Pulmonary artery endothelial cell (primary cell): ENCODE data around the gene SLC6A6. TPM values are rescaled to one million over a fixed set of nuclear protein-coding genes. Genes with fewer than 3 reads are reported as not detected.
A peak's percentile ranks its signal among the peaks of the same experiment; 100 is the strongest.

Experiments used
- DNase-seq: peaks from one replicate; pipeline ENCODE4 v3.0.0-alpha.2; 2011; ENCODE audit warnings: low read depth, low spot score
- total RNA-seq: library from RNA; depleted of rRNA; stranded (reverse); fragments of >200 nt; gene quantifications from 2 replicates; pipeline ENCODE4 v1.2.3, GENCODE V29; 2014

Gene SLC6A6
- 22.3 and 28.8 TPM in 2 replicates for total RNA-seq

DNA sequence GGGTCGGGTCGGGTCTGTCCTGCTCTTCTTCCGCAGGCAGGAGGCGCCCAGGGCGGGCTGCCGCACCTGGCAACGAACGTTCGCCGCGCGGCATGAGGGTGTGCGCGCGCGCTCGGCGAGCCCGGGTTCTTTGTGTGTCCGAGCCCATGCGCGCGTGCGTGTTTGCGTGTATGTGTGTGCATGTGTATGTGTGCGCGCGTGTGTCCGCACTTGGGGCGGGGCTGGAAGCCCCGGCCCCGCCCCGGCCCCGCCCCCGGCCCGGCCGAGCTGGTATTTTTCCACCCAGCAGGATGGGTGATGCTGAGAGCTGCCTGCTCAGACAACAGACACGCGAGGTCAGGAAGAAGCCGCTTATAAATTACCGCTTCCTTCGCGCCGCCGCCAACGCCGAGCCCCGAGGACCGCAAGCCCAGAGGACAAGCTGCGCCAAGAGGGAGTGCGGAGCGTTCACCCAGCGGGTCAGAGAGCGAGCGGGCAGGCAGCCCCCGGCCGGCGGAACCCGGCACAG is at the start of gene SLC6A6:
TSS of gene SLC6A6 (plus strand) at position 303 of the 508 bp plus-strand sequence. CDS start 41,029 bp downstream, outside the sequence.
- peak; percentile 83 for DNase-seq

DNA sequence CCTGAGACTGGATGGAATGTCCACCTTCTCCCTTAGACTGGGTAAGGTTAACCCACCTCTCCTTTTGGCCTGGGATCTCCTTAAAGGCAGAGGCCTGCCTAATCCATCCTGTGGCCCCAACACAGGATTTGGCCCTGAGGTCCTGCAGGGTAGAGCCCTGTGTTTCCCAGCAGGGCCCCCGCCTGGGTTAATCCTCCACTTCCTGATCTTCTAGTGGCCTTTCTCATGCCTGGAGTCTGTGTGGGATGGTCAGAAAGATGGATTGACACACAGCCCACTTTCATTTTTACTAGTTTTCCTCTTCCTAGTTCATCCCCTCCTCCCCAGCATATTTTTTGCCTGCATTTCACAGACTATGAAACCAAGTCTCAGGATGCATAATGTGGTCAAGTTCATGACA is 48.9 kb upstream of the SLC6A6 start:
- DNase-seq, result no peak

DNA sequence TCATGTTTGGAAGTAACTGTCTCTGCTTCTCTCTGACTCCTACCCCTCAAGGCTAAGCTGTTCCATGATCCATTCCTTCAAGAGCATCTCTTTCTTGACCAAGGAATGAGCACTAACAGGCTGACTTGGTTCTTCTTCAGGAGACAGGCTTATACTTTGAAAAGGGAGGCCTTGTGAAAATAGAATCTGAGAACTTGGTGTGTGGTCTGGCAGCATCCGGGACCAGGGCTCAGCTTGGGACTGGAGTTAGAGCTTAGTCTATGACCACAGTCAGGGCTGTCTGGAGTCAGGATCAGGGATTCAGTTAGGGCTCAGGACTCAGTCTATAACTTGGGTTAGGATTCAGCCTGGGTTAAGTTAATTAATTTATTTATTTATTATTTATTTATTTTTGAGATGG is 44.9 kb upstream of the SLC6A6 start:
- DNase-seq, result no peak

DNA sequence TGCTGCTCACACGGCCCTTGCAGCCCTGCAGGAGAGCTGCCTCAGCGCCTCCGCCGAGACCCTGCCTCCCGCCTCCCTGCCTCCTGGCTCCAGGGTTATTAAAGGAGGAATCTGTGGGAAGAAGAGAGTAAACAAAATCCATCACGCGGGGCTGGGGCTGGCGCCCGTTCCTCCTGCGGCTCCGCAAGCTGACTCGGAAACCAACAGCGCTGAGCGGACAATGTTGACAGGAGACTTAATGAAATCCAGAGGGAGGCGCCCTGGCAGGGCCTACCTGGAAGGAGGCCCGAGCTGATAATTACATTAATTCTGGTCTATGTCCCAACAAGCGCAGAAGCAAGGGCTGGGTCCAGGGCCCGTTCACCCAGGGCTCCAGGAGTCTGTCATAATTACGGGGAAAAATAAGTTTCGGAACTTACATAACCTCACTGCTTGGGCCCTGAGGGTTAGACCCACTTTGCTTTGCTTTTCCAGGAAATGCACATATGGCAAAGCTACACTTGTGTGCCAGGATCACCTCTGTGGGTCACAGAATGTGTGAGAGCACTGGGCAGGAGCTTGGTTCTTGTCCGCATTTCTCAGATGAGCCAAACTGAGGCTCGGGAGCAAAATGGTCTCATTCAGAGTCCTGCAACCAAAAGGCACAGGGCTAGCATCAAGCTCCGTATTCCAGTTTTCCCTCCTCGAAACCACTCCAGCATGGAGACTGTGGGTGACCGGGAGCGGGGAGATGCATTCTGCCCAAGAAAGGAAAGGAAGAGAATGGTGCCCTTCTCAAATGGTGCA is 43.8 kb upstream of the SLC6A6 start:
- DNase-seq, result no peak

DNA sequence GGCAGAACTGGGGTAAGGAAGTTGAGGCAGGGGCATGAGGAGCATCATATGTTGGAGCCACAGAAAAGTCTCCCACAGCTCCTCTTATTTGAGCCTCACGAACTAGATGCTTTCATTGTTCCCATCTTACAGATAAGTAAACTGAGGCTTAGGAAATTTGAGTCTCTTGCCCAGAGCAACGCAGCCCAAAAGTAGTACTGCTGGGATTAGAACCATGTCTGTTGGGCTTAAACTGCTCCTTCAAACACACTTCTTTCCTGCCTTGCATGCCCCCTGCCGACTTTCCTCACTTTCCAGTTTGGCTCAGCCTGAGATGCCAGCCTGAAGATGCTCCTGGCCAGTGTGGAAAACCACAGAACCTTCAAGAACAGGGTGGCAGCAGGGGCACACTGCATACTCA is 43.1 kb upstream of the SLC6A6 start:
- no peak for DNase-seq

DNA sequence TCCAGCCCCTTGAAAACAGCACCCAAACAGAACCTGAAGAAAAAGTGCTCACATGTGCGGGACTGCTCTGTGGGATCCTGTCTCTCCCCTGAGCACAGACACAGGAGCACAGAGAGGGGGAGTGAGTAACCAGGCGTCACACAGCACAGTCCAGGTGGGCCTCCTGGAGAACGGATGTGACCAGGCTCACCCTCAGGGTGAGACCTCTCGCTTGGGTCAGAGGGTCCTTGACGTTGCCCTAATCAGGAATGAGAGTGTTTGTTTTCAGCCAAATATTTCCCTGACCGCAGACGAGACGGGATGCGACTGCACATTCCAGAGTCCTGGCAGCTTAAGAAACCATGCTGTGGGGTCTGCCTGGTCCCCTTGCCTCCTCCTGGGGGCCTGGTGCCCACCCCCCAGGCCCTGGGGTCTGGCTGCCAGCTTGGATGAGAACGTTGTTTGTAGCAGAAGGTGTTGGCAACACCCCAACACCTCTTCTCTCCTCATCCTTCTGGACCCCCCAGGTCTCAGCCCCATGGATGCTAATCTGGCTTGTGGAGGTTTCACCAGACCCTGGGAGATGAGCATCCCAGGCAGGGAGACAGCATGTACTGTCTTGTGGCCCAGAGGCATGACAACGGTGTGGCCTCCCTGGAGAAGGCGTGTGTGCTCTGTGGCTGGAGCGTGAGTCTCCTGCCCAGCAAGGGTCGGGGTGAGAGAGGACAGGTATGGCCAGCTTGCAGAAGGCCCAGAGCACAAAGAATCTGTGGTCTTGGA is 42.1 kb upstream of the SLC6A6 start:
- no peak for DNase-seq

DNA sequence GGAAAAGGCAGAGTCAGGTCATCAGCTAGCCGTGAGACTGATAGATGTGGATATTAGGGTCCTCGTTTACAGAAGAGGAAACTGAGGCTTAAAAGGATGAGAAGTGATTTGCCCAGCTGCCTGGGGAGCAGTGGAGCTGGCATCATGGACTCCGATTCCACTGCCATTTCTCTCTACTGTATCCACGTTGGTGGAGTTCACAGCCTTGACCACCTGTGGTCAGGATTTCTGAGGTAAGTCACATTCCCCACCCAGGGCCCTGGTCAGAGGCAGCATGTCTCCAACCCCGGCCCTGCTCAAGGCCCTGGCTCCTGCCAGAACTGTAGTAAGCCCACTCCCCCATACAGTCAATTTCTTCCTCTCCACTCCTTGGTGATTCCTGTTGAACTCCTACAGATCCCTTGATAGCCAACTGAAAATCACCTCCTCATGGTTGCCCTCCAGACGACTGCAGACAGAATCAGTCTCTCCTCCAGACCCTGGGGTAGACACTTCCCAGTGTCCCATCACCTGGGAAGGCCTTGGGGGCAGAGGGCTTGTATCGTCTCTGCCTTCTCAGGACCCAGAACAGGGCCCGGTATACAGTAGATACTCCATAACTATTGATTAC is 41.2 kb upstream of the SLC6A6 start:
- DNase-seq, result no peak

DNA sequence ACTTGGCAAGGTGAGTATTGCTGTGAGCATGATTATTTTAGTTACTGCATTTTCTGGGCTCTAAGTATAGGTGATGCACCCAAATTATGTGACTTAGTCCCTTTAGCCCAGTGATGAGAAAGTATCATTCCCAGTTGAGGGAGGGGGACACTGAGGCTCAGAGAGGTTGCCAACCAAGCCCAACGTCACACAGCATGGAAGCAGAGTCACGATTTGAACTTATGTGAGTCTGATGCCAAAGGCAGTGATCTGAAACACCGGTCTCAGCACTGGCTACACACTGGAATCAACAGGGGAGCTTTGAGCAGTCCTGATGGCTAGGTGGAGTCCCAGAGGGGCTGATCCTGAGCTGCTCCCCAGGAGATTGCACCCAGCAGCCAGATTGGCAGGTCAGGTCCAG is 39.5 kb upstream of the SLC6A6 start:
- no peak for DNase-seq

DNA sequence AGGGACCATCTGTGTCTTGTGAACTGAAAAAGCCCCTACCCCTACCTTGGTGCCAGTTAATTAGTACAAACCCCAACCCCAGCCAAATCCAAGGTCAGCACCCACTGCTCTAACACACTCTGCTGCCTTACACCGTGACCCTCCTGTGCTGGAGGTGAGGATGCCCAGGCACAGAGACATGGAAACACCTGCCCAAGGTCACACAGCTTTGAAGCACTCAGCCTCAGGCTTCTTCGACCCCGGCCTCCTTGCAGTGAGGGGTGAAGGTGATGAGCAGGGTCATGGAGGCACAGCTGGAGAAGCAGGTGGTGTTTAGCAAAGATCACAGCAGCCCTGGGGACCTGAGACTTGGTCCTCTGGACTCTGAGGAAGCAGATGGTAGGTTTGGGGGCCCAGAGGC is 39.0 kb upstream of the SLC6A6 start:
- no peak for DNase-seq

DNA sequence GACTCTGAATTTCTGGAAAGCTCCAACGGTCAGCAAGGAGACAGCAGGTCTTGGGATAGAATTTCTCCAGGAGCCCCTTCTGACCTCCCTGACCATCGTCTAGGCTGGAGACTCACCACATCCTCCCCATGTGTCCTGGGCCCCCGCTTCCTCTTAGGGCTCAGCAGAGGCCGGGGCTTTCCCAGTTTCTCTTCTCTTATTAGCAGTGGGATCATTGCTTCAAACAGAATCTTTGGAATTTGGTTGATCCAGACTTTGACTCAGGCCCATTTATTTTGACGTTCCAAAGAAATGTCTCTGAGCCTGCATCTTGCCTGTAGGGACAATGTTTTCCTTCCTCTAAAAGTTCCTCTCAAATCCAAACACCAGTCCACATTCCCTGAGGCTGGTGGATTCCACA is 38.4 kb upstream of the SLC6A6 start:
- DNase-seq, result no peak

DNA sequence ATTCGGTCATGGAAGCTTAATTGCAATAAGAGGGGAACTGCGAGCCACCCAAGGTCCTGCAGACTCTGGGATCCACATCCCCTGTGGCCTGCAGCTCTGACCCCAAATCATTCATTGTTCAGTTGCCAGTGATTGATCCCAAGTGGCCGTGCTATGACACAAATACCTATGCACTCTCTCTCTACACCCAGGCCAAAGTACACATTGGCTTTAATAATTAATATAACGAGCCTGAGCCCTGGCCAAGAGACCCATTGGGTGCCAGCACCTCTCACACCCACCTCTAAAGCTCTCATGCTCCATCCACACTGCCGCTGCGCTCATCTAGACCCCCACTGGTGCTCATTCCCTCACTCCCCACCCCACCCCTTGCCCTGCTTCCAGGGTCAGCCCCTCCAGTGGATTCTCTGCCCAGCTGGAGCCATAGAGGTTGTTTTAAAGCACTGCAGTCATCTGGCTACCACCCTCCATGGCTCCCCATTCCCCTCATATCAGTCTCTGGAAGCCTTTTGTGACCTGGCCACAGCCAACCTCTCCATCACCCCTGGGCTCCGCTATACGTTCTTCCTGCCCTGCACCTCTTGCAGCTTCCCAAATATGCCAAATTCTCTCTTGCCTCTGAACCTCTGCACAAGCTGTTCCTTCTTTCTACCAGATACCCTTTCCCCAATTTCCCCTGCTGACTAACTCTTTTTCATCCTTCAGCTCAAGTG is 37.7 kb upstream of the SLC6A6 start:
- no peak for DNase-seq

DNA sequence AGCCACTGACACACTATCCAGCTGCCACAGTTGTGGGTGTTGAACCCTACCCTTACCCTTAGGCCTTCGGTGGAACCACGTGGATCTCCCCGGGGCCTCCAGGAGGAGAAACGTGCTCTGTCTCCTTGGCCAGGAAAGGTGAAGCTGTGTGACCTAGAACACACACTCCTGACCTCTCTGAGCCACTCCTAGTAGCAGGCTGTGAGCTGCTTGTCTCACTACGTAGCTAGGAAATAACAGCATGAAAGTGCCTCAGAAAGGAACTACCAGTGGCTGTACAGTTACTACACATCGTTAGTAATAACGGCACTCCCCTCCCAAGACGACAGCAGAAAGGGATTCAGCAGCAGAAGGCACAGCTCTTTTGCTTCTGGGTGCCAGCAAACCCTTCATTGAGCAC is 36.2 kb upstream of the SLC6A6 start:
- DNase-seq, result no peak

DNA sequence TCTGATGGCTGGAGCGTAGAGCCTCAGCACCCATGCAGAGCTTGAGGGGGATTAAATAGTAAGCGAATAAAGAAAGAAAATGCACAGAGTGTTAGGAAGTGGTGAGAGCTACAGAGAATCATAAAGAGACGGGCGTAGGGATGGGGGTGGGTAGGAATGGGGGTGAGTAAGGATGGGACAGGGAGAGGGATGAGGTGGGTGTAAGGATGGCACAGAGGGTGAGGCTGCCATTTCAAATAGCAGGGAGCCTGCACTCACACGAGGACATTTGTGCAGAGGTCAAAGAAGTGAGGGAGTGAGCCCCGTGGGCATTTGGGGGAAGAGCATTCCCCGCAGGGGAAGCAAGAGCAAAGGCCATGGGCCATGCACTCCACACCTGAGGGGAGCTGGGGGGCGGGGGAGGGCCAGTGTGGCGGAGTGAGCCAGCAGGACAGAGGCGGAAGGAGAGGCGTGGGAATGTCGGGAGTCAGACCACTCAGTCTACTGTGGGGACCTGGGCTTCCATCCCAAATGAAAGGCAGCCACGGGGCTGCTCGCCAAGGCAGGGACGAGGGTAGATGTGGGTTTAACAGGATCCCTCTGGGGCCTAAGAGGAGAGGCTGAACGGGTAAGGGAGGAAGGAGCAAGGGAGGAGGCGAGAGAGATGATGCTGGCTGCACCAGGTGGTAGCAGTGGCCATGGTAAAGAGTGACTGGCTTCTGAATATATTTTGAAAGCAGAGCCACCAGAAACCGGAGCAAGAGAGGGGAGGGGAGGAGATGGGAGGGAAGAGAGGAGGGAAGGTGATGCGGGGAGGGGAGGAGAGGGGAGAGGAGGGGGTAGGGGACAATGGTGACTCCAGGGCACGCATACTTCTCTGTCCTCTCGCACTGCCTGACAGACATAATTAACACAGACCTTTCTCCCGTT is 35.2 kb upstream of the SLC6A6 start:
- DNase-seq, result no peak

DNA sequence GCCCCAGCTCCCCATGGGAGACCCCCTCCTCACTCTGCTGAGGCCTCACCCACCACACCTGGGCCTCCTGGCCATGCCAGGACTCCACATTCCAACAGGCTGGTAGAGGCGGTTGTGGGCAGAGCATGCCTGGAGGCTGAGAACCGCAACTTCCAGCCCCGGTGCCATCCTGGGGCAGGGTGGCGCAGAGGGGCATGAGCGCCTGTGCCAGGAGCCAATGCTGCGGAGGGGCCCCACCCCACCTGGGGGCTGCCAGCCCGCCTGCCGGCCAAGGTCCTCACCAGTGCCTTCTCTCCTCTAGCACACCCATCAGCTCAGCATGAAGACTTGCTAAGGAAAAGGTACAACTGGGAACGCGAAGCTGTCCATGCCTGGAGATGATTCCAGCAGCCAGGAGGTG is 34.3 kb upstream of the SLC6A6 start:
- DNase-seq, result no peak

DNA sequence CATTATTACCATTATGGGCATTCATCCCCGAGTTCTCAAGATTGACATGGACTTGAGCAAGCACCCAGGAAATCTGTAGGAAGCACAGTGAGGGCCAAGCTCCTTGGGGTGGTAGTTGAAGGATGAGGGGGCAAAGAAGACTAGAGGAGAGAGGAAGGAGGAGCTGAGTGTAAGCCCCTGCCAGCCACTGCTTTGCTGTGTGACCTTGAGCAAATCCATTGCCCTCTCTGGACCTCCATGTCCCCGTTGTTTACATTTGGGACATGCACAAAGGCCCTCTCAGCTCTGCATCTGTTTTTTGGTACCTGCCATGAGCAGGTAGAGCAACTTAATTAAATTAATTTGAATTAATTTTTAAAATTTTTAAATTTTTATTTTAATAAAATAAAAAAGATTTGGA is 33.5 kb upstream of the SLC6A6 start:
- DNase-seq, result no peak

DNA sequence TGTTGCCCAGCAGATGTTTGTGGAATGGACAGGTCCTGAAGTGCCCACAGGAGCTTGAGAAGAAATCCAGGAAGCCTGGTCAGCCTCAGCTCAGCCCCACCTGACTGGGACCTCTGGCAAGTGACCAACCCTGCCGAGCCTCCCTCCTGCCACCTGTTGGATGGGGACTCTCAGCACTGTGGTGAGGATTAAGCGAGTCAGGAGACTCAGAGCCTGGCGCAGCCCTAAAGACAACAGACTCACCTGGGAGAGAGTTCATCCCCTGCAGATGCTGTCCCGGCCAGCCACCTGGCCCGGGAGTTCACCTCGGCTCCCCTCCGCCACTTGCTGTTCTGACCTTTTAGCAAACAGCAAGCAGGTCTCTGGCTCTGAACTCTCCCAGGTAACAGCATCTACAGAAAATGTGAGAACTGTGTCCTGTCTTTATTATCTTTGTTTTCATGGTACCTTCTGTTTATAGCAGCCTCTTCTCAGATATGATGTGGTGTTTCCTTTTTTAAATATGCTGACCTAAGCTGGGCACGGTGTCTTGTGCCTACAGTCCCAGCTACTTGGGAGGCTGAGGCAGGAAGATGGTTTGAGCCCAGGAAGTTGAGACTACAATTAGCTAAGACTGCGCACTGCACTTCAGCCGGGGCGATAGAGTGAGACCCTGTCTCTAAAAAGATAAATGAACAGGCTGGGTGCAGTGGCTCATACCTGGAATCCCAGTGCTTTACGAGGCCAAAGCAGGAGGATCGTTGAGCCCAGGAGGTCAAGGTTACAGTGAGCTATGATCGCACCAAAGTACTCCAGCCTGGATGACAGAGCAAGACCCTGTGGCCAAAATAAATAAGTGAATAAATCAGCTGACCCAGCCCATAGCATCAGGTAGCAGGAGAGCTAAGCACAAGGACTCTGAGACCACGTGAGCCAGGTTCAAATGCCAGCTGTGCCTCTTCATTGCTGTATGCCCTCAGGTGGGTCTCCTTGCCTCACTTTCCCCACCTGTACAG is 32.4 kb upstream of the SLC6A6 start:
- DNase-seq, result no peak

DNA sequence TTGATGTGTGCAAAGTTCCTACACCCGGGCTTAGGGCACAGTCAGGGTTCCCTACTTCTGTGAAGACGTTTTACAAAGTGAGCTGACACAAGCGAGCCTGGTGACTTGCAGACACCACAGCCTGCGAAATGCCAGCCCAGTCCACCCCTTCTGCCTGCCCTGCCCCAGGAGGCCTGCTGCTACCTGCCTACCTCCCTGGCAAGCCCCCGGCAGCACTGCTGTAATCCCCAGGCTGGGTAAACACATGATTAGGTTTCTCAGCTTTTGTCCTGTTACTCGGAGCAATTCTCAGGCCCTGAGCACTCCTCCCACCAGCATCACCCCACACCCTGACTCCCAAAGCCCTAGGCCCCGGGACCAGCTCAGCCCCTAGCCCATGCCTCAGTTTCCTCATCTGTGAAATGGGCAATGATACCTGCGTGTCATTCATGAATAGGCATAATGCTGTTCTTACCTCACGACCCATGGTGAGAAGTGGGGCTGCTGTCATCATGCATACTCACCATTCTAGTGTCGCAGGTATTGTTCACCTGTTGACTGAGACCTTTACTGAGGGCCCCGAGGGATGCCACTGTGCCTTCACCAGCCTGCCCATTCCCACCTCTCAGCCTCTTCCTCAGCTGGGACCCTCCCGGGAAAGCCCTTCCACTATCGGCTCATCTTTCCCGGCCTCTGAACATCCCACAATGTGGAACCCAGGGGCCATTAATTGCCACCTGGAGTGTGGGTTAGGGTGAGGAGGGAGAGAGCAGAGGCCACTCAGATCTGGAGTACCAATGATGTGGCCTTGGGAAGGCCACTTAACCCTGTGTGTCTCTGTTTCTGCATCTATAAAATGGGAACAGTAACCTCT is 31.5 kb upstream of the SLC6A6 start:
- DNase-seq, result no peak
